Fibroblast of lung (primary cell): ENCODE measurements around the gene ACO1. TPM values are rescaled to one million over a fixed set of nuclear protein-coding genes. Genes with fewer than 3 reads are reported as not detected.

Source experiments
- DNase-seq, 2 donors: peaks; one replicate each; pipeline versions ENCODE4 v3.0.0 to v3.0.0-alpha.2; 2010; ENCODE audit warnings: low read depth in 2 of 2
- H2AFZ ChIP-seq: 2 replicates; pipeline ENCODE4 v1.5.1; 2012; ENCODE audit warnings: low read length, control low read depth, inconsistent platforms
- H3K27ac ChIP-seq: 2 replicates; pipeline ENCODE4 v1.5.1; 2011; ENCODE audit warnings: low read length, control low read depth; ENCODE audit not compliant: insufficient read depth
- H3K27me3 ChIP-seq: 2 replicates; pipeline ENCODE4 v1.5.1; 2011; ENCODE audit warnings: mild to moderate bottlenecking, low read length; ENCODE audit not compliant: control insufficient read depth, insufficient read depth
- H3K36me3 ChIP-seq: 2 replicates; pipeline ENCODE4 v1.5.1; 2011; ENCODE audit warnings: low read length; ENCODE audit not compliant: control insufficient read depth, insufficient read depth
- H3K4me1 ChIP-seq: 2 replicates; pipeline ENCODE4 v1.5.1; 2011; ENCODE audit warnings: low read length; ENCODE audit not compliant: control insufficient read depth, insufficient read depth; ENCODE audit errors: extremely low read depth
- H3K4me2 ChIP-seq: 2 replicates; pipeline ENCODE4 v1.5.1; 2011; ENCODE audit warnings: low read length, control low read depth; ENCODE audit not compliant: insufficient read depth; ENCODE audit errors: extremely low read depth
- H3K4me3 ChIP-seq, 4 experiments: fragments of 200-600 bp in 1 of 4; sonication (generic) in 1 of 4; replicated peaks in 1 of 4; 2 replicates each; pipeline ENCODE4 v1.5.1; 2011 to 2016; ENCODE audit warnings: low read length in 4 of 4, low read depth in 3 of 4, mild to moderate bottlenecking in 3 of 4, control low read depth in 2 of 4, inconsistent platforms in 1 of 4, mixed read lengths in 1 of 4; ENCODE audit not compliant: insufficient read depth in 1 of 4; ENCODE audit errors: control extremely low read depth in 1 of 4
- H3K79me2 ChIP-seq: 2 replicates; pipeline ENCODE4 v1.5.1; 2012; ENCODE audit warnings: mild to moderate bottlenecking, low read length, inconsistent platforms; ENCODE audit not compliant: control insufficient read depth, insufficient read depth
- H3K9ac ChIP-seq: 2 replicates; pipeline ENCODE4 v1.5.1; 2011; ENCODE audit warnings: mild to moderate bottlenecking, low read length, control low read depth; ENCODE audit not compliant: insufficient read depth
- H3K9me3 ChIP-seq: 2 replicates; pipeline ENCODE4 v1.5.1; 2012; ENCODE audit warnings: low read depth, low read length; ENCODE audit not compliant: control insufficient read depth, insufficient read depth
- H4K20me1 ChIP-seq: 2 replicates; pipeline ENCODE4 v1.5.1; 2011; ENCODE audit warnings: low read length; ENCODE audit not compliant: control insufficient read depth, insufficient read depth; ENCODE audit errors: extremely low read depth
- EZH2 ChIP-seq: IDR thresholded peaks from 2 replicates; pipeline ENCODE4 v1.5.1; 2012; ENCODE audit warnings: low read length, control low read depth, mild to moderate bottlenecking; ENCODE audit errors: missing control alignments
- polyA plus RNA-seq, 2 donors: library from polyadenylated mRNA; depleted of rRNA in 1 of 2; stranded (reverse) in 1 of 2; unstranded in 1 of 2; fragments of >200 nt; gene quantifications; 2 replicates each; pipeline ENCODE4 v1.2.1, GENCODE V29; 2011 to 2012; ENCODE audit warnings: missing spikeins in 1 of 2
- total RNA-seq: library from RNA; depleted of rRNA; stranded (reverse); fragments of >200 nt; gene quantifications from 2 replicates; pipeline ENCODE4 v1.2.1, GENCODE V29; 2014
- TF ChIP-seq, protein P1 (sequence below), 2 donors: IDR thresholded peaks in 1 of 2; conservative IDR thresholded peaks in 1 of 2; 1 replicate in 1 of 2; 2 replicates in 1 of 2; pipeline ENCODE4 v1.5.1; 2011 to 2012; ENCODE audit warnings: low read length in 2 of 2, control low read depth in 1 of 2, inconsistent platforms in 1 of 2, low read depth in 1 of 2, mild to moderate bottlenecking in 1 of 2

The ACO1 gene
- total and polyA plus RNA-seq, 2 donors (not counting 1 experiment from before 2014, with no cell fraction given): 77.8 to 158 TPM

DNA sequence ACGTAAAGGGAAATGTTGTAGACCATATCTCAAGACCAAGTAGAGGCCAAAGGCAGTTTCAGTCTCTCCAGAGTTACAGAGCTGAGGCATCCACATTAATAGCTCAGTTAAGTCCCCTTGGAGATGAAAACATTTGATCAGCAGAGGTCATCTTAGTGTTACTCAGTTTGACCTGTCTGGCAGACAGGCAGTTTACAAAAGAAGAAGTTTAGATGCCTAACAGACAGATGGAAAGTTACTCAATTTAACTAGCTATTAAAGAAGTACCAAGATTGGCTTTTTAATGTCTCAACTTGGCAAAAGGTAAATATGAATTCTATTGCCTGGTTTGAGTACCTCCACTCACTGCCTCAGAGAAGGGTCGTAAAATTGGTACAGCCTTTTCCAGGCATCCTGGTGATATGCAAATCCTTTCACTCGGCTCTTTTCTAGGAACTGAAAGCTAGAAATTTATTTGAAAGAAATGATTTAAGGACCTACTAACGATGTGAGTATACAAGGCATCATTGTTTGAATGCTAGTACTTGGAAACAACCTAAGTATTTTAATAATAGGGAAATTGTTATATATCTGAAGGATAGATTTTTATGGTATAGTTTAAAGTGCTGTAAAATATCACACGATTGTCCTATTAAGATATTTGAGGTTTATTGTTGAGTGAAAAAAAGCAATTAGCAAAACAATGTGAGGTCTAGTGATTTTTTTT is 14.8 kb downstream of the ACO1 start:
- H3K79me2 ChIP-seq: peaks cover 29% of the 10 kb centered on the region
- no peaks in the 10 kb centered on the region for H3K9me3 ChIP-seq
- H3K27ac ChIP-seq: no peak overlapping the region

DNA sequence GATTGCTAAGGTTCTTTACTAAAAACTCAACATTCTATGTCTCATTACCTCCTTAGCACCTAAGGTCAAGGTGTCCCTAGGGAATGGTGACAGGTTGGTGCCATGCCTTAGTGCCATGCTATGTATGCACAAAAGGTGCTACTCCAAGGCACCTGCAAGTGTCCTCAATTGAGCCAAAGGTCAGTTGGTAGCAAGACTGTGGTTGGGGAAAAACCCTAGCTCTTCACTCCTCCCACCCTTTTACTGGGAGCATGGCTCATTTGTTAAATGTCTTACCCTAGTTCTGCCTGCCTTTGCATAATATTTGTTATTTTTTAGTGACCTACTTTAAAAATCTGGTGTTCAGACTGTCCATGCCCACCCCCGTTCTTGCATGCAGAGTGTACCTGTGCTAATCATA is 17.0 kb downstream of the ACO1 start:
- Histone ChIP-seq H3K27me3 (no peaks in the 10 kb centered on the region), H3K9me3 (no peaks in the 10 kb centered on the region), H2AFZ (no peak overlapping the region), H3K9ac (no peak overlapping the region), H3K27ac (no peak overlapping the region), H3K36me3 (peaks cover 3% of the 10 kb centered on the region), H3K4me2 (no peak overlapping the region), H3K79me2 (peaks cover 25% of the 10 kb centered on the region), H3K4me1 (peaks cover 8% of the 10 kb centered on the region), H3K4me3 (no peak overlapping the region), H4K20me1 (no peaks in the 10 kb centered on the region)
- no peak for DNase-seq
- no peak for TF ChIP-seq EZH2
- TF ChIP-seq, protein P1, sequence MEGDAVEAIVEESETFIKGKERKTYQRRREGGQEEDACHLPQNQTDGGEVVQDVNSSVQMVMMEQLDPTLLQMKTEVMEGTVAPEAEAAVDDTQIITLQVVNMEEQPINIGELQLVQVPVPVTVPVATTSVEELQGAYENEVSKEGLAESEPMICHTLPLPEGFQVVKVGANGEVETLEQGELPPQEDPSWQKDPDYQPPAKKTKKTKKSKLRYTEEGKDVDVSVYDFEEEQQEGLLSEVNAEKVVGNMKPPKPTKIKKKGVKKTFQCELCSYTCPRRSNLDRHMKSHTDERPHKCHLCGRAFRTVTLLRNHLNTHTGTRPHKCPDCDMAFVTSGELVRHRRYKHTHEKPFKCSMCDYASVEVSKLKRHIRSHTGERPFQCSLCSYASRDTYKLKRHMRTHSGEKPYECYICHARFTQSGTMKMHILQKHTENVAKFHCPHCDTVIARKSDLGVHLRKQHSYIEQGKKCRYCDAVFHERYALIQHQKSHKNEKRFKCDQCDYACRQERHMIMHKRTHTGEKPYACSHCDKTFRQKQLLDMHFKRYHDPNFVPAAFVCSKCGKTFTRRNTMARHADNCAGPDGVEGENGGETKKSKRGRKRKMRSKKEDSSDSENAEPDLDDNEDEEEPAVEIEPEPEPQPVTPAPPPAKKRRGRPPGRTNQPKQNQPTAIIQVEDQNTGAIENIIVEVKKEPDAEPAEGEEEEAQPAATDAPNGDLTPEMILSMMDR (conservative IDR thresholded peaks at IDR 0.05 in 1 of 2, IDR thresholded peaks at IDR 0.05 in 1 of 2; ENCODE audit: low read depth in 1 of 2, low read length in 2 of 2): no peak

More for the DNA sequence above, 14.8 kb downstream of the ACO1 start:
- Histone ChIP-seq H3K36me3 (no peaks in the 10 kb centered on the region), H4K20me1 (no peaks in the 10 kb centered on the region), H3K4me1 (peaks cover 20% of the 10 kb centered on the region), H3K4me2 (no peak overlapping the region), H2AFZ (no peak overlapping the region), H3K27me3 (no peaks in the 10 kb centered on the region), H3K4me3 (no peak overlapping the region), H3K9ac (no peak overlapping the region)
- no peak for DNase-seq
- TF ChIP-seq, protein P1 (conservative IDR thresholded peaks at IDR 0.05 in 1 of 2, IDR thresholded peaks at IDR 0.05 in 1 of 2; ENCODE audit: low read depth in 1 of 2, low read length in 2 of 2): no peak
- no peak for TF ChIP-seq EZH2

DNA sequence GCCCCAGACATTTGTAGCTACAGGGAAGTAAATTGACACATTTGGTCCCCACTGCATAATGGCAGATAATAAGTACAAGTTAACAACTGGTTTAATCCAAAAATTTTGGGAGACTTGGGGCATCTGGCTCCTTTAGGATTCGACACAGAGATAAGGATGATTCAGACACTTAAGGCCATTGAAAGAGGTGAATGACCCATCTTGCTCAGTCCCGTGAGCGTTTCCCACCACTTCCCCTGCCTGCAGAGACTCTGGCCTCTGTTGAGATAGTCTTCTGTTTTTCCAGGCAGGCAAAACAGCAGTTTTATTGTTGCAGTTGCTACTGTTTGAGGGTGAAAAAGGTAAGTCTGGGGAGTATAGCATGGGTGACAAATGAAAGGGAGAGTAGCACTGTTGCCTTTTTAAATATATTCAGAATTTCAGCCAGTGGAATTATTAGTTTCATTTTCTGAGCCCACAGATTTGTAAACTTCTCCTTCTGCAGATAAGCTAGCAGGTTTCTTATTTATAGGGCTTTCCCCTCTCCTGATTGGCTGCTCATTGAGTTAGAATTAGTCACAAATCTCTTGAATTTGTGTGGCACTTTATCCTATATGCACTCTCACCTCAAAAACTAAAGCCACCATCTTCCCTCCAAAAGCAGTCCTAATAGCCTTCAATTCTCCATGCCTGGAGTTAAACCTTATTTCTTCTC is 19.3 kb downstream of the ACO1 start:
- Histone ChIP-seq H3K27ac (no peak overlapping the region), H3K27me3 (no peaks in the 10 kb centered on the region), H3K36me3 (peaks cover 6% of the 10 kb centered on the region), H3K4me2 (no peak overlapping the region), H3K79me2 (peaks cover 19% of the 10 kb centered on the region), H4K20me1 (no peaks in the 10 kb centered on the region), H3K9me3 (no peaks in the 10 kb centered on the region), H2AFZ (no peak overlapping the region), H3K9ac (no peak overlapping the region), H3K4me1 (peaks cover 5% of the 10 kb centered on the region), H3K4me3 (no peak overlapping the region)
- no peak for DNase-seq
- TF ChIP-seq, protein P1 (conservative IDR thresholded peaks at IDR 0.05 in 1 of 2, IDR thresholded peaks at IDR 0.05 in 1 of 2; ENCODE audit: low read depth in 1 of 2, low read length in 2 of 2): no peak
- no peak for TF ChIP-seq EZH2
